HCT116 (cell line): ENCODE results near the gene ITPR2. TPM values are rescaled to one million over a fixed set of nuclear protein-coding genes. Genes with fewer than 3 reads are reported as not detected.

Source experiments
- ATAC-seq: fragments of 200-7000 bp; cut with Tn5 transposase; 2 replicates; pipeline ENCODE4 v1.9.1; 2020; ENCODE audit warnings: mild to moderate bottlenecking, moderate library complexity
- BruUV-seq: library from RNA; stranded (reverse); fragments of 400-500 nt; replicated peaks from 2 replicates; lab custom pipeline; 2021; lab: Mats Ljungman, UMichigan
- CTCF ChIA-PET: fragments of 300-600 bp; sonication (Branson Sonifier 250); formaldehyde crosslinking; loops from one replicate; lab custom pipeline; 2021; ENCODE audit warnings: antibody characterized with exemption; lab: Charles Lee
- POLR2A ChIA-PET: fragments of 300-600, 350-600 bp; sonication (Branson Sonifier 250); formaldehyde crosslinking; loops from one replicate; lab custom pipeline; 2021; ENCODE audit warnings: antibody characterized with exemption; lab: Charles Lee
- RAD21 ChIA-PET, 2 experiments: fragments of 300-600 bp; sonication (Branson Sonifier 250); formaldehyde crosslinking; loops; one replicate each; lab custom pipeline; 2023; ENCODE audit warnings: low total read pairs in 2 of 2; ENCODE audit not compliant: uncharacterized antibody in 2 of 2, unreplicated experiment in 2 of 2, low non-redundant PET in 1 of 2; lab: Charles Lee
- DNase-seq: peaks from one replicate; pipeline ENCODE4 v3.0.0-alpha.2; 2010; ENCODE audit warnings: low read depth, low spot score
- H2AFZ ChIP-seq: fragments of 200-600 bp; shearing (Covaris generic), sonication (generic); 2 replicates; pipeline ENCODE4 v1.6.1; 2017; ENCODE audit warnings: low read depth, mixed run types, mixed read lengths, antibody characterized with exemption, low read length; ENCODE audit not compliant: poor library complexity, severe bottlenecking
- H3K27ac ChIP-seq: 2 replicates; pipeline ENCODE4 v1.5.1; 2012; ENCODE audit warnings: low read depth, low read length
- H3K27me3 ChIP-seq: fragments of 200-600 bp; sonication (generic); 2 replicates; pipeline ENCODE4 v1.6.1; 2016; ENCODE audit warnings: mixed run types, low read length, mixed read lengths; ENCODE audit not compliant: insufficient read depth
- H3K36me3 ChIP-seq, 2 experiments: fragments of 200-500 bp in 1 of 2; fragments of 200-600 bp in 1 of 2; sonication (Bioruptor generic) in 1 of 2; sonication (generic) in 1 of 2; 2 replicates each; pipeline versions ENCODE4 v1.5.1 to v1.6.1; 2014 to 2016; ENCODE audit warnings: low read length in 2 of 2, inconsistent platforms in 1 of 2, mixed read lengths in 1 of 2, mixed run types in 1 of 2; ENCODE audit not compliant: insufficient read depth in 2 of 2, control insufficient read depth in 1 of 2
- H3K4me1 ChIP-seq, 2 experiments: fragments of 200-600 bp in 1 of 2; sonication (generic) in 1 of 2; 2 replicates each; pipeline versions ENCODE4 v1.5.1 to v1.6.1; 2012 to 2017; ENCODE audit warnings: low read length in 2 of 2, inconsistent platforms in 1 of 2, mild to moderate bottlenecking in 1 of 2, mixed read lengths in 1 of 2, mixed run types in 1 of 2, moderate library complexity in 1 of 2; ENCODE audit not compliant: insufficient read depth in 2 of 2, control insufficient read depth in 1 of 2
- H3K4me2 ChIP-seq: fragments of 200-600 bp; sonication (generic); 2 replicates; pipeline ENCODE4 v1.6.1; 2017; ENCODE audit warnings: mixed run types, low read length, mixed read lengths
- H3K4me3 ChIP-seq, 2 experiments: fragments of 200-600 bp in 1 of 2; sonication (generic) in 1 of 2; replicated peaks in 1 of 2; 2 replicates each; pipeline ENCODE4 v1.5.1; 2011 to 2016; ENCODE audit warnings: low read length in 2 of 2, control low read depth in 1 of 2, low read depth in 1 of 2, mild to moderate bottlenecking in 1 of 2, mixed read lengths in 1 of 2, mixed run types in 1 of 2
- H3K79me2 ChIP-seq: fragments of 200-600 bp; sonication (generic); 2 replicates; pipeline ENCODE4 v1.6.1; 2017; ENCODE audit warnings: mild to moderate bottlenecking, mixed run types, low read length, moderate library complexity, mixed read lengths; ENCODE audit not compliant: insufficient read depth
- H3K9ac ChIP-seq: fragments of 200-600 bp; sonication (generic); 2 replicates; pipeline ENCODE4 v1.6.1; 2016; ENCODE audit warnings: low read length, mixed read lengths
- H3K9me2 ChIP-seq: fragments of 200-600 bp; sonication (generic), shearing (Covaris generic); 2 replicates; pipeline ENCODE4 v1.6.1; 2017; ENCODE audit warnings: mixed run types, mild to moderate bottlenecking, moderate library complexity; ENCODE audit not compliant: insufficient read depth
- H3K9me3 ChIP-seq, 2 experiments: fragments of 200-500 bp in 1 of 2; fragments of 200-600 bp in 1 of 2; sonication (Bioruptor generic) in 1 of 2; sonication (generic) in 1 of 2; 2 replicates each; pipeline ENCODE4 v1.6.1; 2014 to 2017; ENCODE audit warnings: low read length in 2 of 2, mixed read lengths in 2 of 2, inconsistent platforms in 1 of 2, low read depth in 1 of 2, mild to moderate bottlenecking in 1 of 2, mixed run types in 1 of 2, moderate library complexity in 1 of 2; ENCODE audit not compliant: control insufficient read depth in 1 of 2, insufficient read depth in 1 of 2
- H4K20me1 ChIP-seq: fragments of 200-600 bp; sonication (generic), shearing (Covaris generic); 2 replicates; pipeline ENCODE4 v1.6.1; 2017; ENCODE audit warnings: mixed run types, mild to moderate bottlenecking, moderate library complexity; ENCODE audit not compliant: insufficient read depth
- CBX3 ChIP-seq: IDR thresholded peaks from 2 replicates; pipeline ENCODE4 v1.6.1; 2012; ENCODE audit warnings: low read depth
- CEBPB ChIP-seq: IDR thresholded peaks from 2 replicates; pipeline ENCODE4 v1.6.1; 2012; ENCODE audit warnings: low read depth
- CTCF ChIP-seq, 3 experiments: fragments of 200-600 bp in 1 of 3; sonication (generic) in 1 of 3; IDR thresholded peaks in 2 of 3; conservative IDR thresholded peaks in 1 of 3; 2 replicates each; pipeline ENCODE4 v1.5.1; 2012 to 2017; ENCODE audit warnings: low read depth in 2 of 3, low read length in 2 of 3, antibody characterized with exemption in 1 of 3, borderline replicate concordance in 1 of 3, control low read depth in 1 of 3, mild to moderate bottlenecking in 1 of 3, mixed read lengths in 1 of 3, mixed run types in 1 of 3, moderate library complexity in 1 of 3; ENCODE audit not compliant: insufficient read depth in 1 of 3
- EGR1 ChIP-seq: IDR thresholded peaks from 2 replicates; pipeline ENCODE4 v1.6.1; 2012; ENCODE audit warnings: low read depth
- ELF1 ChIP-seq: IDR thresholded peaks from 2 replicates; pipeline ENCODE4 v1.6.1; 2012; ENCODE audit warnings: low read depth, borderline replicate concordance
- EZH2 ChIP-seq: fragments of 200-600 bp; sonication (generic); IDR thresholded peaks from 2 replicates; pipeline ENCODE4 v1.6.1; 2017; ENCODE audit warnings: antibody characterized with exemption, mixed run types
- FOSL1 ChIP-seq: IDR thresholded peaks from 2 replicates; pipeline ENCODE4 v1.6.1; 2012; ENCODE audit warnings: low read depth
- MAX ChIP-seq: IDR thresholded peaks from 2 replicates; pipeline ENCODE4 v1.6.1; 2012
- POLR2A ChIP-seq: IDR thresholded peaks from 2 replicates; pipeline ENCODE4 v1.7.0; 2011; ENCODE audit warnings: borderline replicate concordance; ENCODE audit not compliant: insufficient read depth, insufficient read length; ENCODE audit errors: extremely low read depth
- POLR2AphosphoS5 ChIP-seq: IDR thresholded peaks from 2 replicates; pipeline ENCODE4 v1.6.1; 2011; ENCODE audit warnings: mild to moderate bottlenecking, low read depth, low read length, moderate library complexity
- REST ChIP-seq: IDR thresholded peaks from 2 replicates; pipeline ENCODE4 v1.6.1; 2012; ENCODE audit warnings: low read depth
- SIN3A ChIP-seq: IDR thresholded peaks from 2 replicates; pipeline ENCODE4 v1.6.1; 2012; ENCODE audit warnings: low read depth
- SP1 ChIP-seq: IDR thresholded peaks from 2 replicates; pipeline ENCODE4 v1.6.1; 2012; ENCODE audit warnings: low read depth
- TCF7L2 ChIP-seq: IDR thresholded peaks from 2 replicates; pipeline ENCODE4 v1.7.0; 2011; ENCODE audit warnings: borderline replicate concordance, inconsistent platforms; ENCODE audit not compliant: insufficient read depth, insufficient read length; ENCODE audit errors: extremely low read depth
- YY1 ChIP-seq: IDR thresholded peaks from 2 replicates; pipeline ENCODE4 v1.6.1; 2011; ENCODE audit warnings: low read length, low read depth, moderate library complexity, mild to moderate bottlenecking; ENCODE audit not compliant: insufficient replicate concordance; ENCODE audit errors: extremely low read depth
- ZBTB33 ChIP-seq: IDR thresholded peaks from 2 replicates; pipeline ENCODE4 v1.6.1; 2011; ENCODE audit warnings: mild to moderate bottlenecking, low read length, moderate library complexity; ENCODE audit not compliant: insufficient replicate concordance; ENCODE audit errors: extremely low read depth
- ZFX ChIP-seq: fragments of 450-650 bp; IDR thresholded peaks from 2 replicates; pipeline ENCODE4 v1.6.1; 2017
- ZNF274 ChIP-seq: fragments of 200-500 bp; sonication (Bioruptor generic); IDR thresholded peaks from 2 replicates; pipeline ENCODE4 v1.6.1; 2014; ENCODE audit warnings: mild to moderate bottlenecking, low read depth, low read length, inconsistent platforms
- intact Hi-C: fragments of 100-400 bp; cut with micrococcal nuclease; formaldehyde crosslinking; loops from 2 replicates; pipeline ENCODE4 v1.10.0; 2022
- total RNA-seq: library from RNA; stranded (reverse); gene quantifications from one replicate; pipeline ENCODE4 v1.2.1, GENCODE V29; 2021; ENCODE audit not compliant: unreplicated experiment

ITPR2 gene
- total RNA-seq, 1 experiment from 2014 or later, result 6.5 TPM

GRCh38 chr12:26750531-26751175 lies 82.3 kb downstream of the ITPR2 start:
- ChIA-PET RAD21 (no interaction called here), CTCF (no interaction called here), POLR2A (no interaction called here)
- ATAC-seq (no peak), DNase-seq (no peak)
- intact Hi-C loops, result no loop called here
- Histone ChIP-seq H3K79me2 (no peaks in the 10 kb centered on the region), H3K4me3 (no peak overlapping the region), H3K4me2 (no peak overlapping the region), H3K36me3 (no peaks in the 10 kb centered on the region), H3K27me3 (no peaks in the 10 kb centered on the region), H3K4me1 (peaks cover 4 to 28% of the 10 kb centered on the region in 2 experiments; a peak in 2 of 4 replicates), H2AFZ (no peak overlapping the region), H3K9ac (no peak overlapping the region), H3K27ac (no peak overlapping the region), H4K20me1 (no peaks in the 10 kb centered on the region), H3K9me2 (no peaks in the 10 kb centered on the region), H3K9me3 (no peaks in the 10 kb centered on the region)
- no TSS peak for BruUV-seq
- TF ChIP-seq ELF1, result no peak
- TF ChIP-seq CEBPB, result no peak
- no peak for TF ChIP-seq ZNF274
- TF ChIP-seq TCF7L2, result no peak
- no peak for TF ChIP-seq ZFX
- no peak for TF ChIP-seq SIN3A
- TF ChIP-seq YY1, result no peak
- no peak for TF ChIP-seq EGR1
- no peak for TF ChIP-seq EZH2
- no peak for TF ChIP-seq POLR2A
- TF ChIP-seq CBX3, result no peak
- TF ChIP-seq ZBTB33, result no peak
- no peak for TF ChIP-seq SP1
- TF ChIP-seq POLR2AphosphoS5, result no peak
- TF ChIP-seq FOSL1, result no peak
- no peak for TF ChIP-seq REST
- no peak for TF ChIP-seq CTCF (IDR thresholded peaks at IDR 0.05 in 2 of 3, conservative IDR thresholded peaks at IDR 0.05 in 1 of 3; ENCODE audit: borderline replicate concordance in 1 of 3, insufficient read depth in 1 of 3, low read depth in 2 of 3, low read length in 2 of 3)
- TF ChIP-seq MAX, result no peak
